NCI-H1105 (cell line): ENCODE measurements around the gene MPO.

Experiments used
- DNase-seq: peaks from one replicate; lab custom pipeline; 2025; lab: John Stamatoyannopoulos, UW

The MPO gene, protein sequence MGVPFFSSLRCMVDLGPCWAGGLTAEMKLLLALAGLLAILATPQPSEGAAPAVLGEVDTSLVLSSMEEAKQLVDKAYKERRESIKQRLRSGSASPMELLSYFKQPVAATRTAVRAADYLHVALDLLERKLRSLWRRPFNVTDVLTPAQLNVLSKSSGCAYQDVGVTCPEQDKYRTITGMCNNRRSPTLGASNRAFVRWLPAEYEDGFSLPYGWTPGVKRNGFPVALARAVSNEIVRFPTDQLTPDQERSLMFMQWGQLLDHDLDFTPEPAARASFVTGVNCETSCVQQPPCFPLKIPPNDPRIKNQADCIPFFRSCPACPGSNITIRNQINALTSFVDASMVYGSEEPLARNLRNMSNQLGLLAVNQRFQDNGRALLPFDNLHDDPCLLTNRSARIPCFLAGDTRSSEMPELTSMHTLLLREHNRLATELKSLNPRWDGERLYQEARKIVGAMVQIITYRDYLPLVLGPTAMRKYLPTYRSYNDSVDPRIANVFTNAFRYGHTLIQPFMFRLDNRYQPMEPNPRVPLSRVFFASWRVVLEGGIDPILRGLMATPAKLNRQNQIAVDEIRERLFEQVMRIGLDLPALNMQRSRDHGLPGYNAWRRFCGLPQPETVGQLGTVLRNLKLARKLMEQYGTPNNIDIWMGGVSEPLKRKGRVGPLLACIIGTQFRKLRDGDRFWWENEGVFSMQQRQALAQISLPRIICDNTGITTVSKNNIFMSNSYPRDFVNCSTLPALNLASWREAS

GRCh38 chr17:58280480-58281217, at the start of gene MPO:
TSS of gene MPO (minus strand) at chr17:58280935. CDS start at chr17:58280758, 177 bp downstream.
- no peak for DNase-seq

DNA sequence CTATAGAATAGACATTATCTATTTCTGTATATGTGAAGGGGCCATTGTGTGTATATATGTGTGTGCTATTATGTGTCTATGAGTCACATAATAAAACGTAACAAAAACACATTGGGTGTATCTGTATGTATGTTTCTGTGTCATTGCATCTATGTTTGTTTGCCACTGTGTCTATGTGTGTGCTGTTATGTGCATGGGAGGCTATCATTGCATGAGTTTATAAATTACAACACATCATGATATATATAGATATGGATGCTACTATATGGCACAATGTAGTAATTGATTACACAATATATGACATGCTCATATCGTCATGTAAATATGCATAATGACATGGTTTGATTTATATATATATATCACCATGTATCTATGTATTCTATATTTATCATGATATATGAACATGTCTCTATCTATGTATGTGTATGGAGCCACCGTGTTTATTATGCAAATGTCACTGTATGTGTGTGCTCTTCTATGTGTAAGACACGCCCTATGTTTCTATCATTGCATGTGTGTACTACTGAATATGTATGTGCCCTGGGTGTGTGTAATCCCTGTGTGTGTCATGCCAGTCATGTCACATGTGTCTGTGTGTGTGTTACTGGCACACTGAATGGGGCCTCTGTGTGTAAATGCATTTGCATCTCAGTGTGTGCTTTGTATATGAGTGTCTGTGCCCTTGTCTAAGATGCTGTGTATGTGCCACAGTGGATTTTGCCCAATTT, 49.2 kb upstream of the MPO start:
- DNase-seq: no peak

GRCh38 chr17:58329035-58329809, 48.5 kb upstream of the MPO start:
- no peak for DNase-seq

GRCh38 chr17:58328195-58329034, 47.7 kb upstream of the MPO start, which contains the start of gene TSPOAP1:
TSS of gene TSPOAP1 (minus strand) at chr17:58328795. CDS start at chr17:58327920, 875 bp downstream.
- DNase-seq: no peak

- no peak for DNase-seq
These were observed 46.8 kb upstream of the MPO start for GRCh38 chr17:58327363-58328194.

- DNase-seq: no peak
These were observed 46.1 kb upstream of the MPO start for GRCh38 chr17:58326609-58327362.

- no peak for DNase-seq
These were observed 45.3 kb upstream of the MPO start for GRCh38 chr17:58325976-58326468.

GRCh38 chr17:58325289-58325726, 44.6 kb upstream of the MPO start:
- peak; percentile 47 for DNase-seq

DNA sequence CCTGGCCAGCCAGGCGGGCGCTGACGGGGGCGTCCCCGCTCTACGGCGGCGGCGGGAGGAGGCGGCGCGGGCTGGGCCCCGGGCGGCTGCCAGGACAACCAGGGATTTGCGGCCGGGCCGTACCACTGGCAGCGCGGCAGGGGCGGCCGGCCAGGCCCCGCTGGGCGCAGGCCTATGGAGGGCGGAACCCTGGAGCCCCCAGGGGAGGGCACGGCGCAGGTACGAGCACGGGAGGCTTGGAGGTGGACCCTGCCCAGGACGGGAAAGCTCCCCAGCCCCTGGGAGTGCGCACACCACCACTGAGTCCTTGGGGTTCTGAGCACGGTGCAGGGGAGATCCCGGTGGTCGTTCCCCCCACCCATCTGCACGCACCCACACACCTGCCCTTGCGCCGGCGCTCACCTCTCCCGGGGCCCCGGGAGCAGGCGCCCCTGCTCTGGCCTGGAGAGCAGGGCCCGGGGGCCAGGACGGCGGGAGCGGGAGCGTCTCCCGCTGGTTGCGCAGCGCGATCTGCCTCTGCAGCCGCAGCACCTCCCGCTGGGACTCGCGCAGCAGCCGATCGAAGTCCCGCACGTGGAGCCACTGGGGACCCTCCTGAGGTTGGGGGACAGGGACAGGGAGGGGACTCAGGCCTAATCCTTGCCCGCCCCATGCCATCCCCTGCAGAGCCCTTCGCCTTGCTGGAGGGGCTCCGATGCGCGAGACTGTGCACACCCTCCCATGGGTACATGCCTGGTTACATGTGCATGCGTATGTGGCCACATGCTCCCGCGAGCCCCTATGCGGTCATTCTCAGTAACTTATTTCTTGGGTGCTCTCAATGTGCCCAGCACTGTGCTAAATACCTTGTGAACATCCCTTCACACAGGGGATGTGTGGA, 43.9 kb upstream of the MPO start:
- peak; percentile 64 for DNase-seq

DNA sequence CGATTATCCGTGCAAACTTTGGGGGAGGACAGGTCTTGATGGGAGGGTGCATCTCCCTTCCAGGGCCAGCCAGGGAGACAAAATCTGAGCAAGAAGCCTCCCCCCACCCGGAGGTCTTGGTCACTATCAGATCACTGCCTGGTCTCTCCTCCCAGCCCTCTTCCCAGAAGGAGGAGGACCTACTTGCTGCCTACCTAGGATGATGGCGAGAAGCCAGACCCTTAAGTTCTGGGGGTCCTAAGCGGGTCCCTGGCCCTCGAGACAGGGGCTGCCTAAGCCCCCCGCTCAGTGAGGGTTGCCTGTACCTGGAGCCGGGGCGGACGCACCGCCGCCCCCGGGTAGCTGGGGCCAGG, 43.3 kb upstream of the MPO start:
- DNase-seq: no peak

DNA sequence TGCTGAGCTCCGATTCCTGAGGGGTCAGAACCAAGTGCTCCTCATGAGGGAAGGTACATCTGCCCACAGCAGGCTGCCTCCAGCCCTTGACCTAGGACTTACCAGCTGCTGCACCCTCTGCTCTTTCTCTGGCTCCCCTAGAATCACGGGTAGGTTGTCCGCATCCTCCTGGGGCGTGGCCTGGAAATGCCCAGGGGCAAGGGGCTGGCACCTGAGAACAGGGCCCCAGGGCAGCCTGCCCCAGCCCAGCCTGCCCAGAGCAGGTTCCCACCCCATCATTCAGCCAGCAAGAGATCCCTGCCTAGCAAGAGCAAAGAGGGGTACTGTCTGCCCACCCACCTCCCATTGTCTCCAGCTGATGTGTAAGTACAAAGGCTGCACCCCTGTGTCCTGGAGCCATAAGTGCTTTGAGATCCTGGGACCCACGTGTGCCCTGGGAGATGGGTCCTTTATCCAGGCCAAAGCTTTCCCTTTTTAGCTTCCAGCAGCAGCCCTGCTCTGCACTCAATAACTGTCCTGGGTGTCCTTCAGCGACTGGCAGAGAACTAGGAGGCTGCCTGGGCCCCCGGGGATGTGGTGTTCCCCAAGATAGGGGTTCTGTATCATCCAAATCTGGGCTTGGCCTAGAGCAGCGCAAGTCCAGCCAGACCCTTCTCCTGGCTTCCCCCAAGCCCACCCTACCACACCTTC, 42.8 kb upstream of the MPO start:
- no peak for DNase-seq

DNA sequence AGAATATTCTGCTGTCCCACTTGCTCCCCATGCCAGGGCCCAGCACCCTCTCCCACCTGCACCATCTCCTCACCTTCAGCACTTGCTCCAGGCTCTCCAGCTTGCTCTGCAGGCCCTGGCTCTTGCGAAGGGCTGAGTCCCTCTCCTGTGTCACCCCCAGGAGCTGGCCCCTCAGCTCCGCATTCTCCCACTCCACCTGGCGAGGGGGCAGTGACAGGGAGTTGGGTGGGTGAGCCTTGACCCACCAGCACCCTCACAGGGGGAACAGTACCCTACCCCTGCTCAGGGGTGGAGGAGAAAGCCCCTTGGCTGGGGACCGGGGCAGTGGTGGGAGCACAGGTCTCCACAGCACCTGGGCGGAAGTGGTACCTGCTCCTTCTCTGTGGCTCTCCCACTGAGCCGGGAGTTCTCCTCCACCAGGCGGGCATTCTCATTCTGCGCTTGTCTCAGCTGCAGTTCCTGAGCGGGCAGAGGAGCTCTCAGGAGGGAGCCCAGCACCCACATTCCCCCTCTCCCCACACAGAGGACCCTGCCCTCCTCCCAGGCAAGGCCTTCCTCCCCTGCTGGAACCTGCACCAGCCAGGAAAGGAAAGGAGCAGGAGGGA, 41.9 kb upstream of the MPO start:
- no peak for DNase-seq

GRCh38 chr17:58321571-58322525, 41.1 kb upstream of the MPO start:
- DNase-seq: no peak

DNA sequence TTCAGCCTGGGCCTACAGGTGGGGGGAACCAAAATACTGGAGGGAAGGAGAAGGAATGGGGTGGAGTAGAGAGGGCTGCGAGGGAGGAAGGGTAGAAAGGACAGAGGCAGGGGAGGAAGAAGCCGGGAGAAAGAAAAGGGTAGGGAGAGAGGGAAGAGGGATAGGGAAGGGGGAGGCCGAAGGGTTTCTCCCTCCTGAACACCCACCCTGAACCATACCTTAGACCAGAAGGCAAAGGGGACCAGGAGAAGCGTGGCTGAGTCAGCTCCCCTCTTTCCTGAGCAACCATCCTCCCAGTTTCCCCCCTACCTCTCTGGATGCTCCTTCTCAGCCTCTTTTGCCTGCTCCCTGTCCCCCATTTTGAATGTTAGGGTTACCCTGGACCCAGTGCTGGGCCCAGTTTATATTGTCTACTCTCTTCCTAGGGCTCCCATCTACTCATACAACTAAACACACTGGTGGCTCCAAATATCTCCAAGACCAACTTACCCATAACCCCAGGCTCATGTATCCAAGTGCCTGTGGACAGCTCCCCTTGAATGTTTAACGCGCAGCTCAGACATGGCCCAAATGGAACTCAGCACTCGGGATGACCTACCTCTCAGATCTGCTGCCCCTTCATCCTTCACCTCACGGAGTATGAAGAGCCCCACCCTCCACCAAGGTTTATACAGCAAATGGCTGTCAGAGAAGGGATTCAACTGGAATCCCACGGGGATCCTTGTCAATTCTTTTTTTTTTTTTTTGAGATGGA, 40.0 kb upstream of the MPO start:
- DNase-seq: no peak
